Pancreas (tissue), 10 donors: ENCODE results near the gene PLK4. TPM values are rescaled to one million over a fixed set of nuclear protein-coding genes. Genes with fewer than 3 reads are reported as not detected.

Source experiments
- ATAC-seq, 4 donors: fragments of 200-7000 bp; cut with Tn5 transposase; one replicate each; pipeline versions ENCODE4 v1.8.0 to v1.9.1; 2020; ENCODE audit warnings: mild to moderate bottlenecking in 4 of 4, moderate library complexity in 4 of 4
- DNase-seq, 6 donors: peaks; one replicate each; pipeline ENCODE4 v3.0.0-alpha.2; 2020
- FAIRE-seq: peaks from 2 replicates; lab custom pipeline; 2012; peaks lifted over from hg19 to GRCh38; lab: Jason Lieb, UNC
- H3K27ac ChIP-seq, 4 donors: fragments of 200-600 bp; sonication (generic); 1 replicate in 3 of 4; 2 replicates in 1 of 4; pipeline versions ENCODE4 v1.5.0 to v1.8.0; 2020
- H3K27me3 ChIP-seq, 4 donors: fragments of 200-600 bp; one replicate each; pipeline ENCODE4 v1.8.0; 2021
- H3K36me3 ChIP-seq, 3 donors: fragments of 200-600 bp; sonication (generic) in 1 of 3; one replicate each; pipeline versions ENCODE4 v1.5.0 to v1.8.0; 2020 to 2021
- H3K4me1 ChIP-seq, 3 donors: fragments of 200-600 bp; one replicate each; pipeline ENCODE4 v1.8.0; 2021
- H3K4me3 ChIP-seq, 4 donors: fragments of 200-600 bp; sonication (generic) in 2 of 4; one replicate each; pipeline versions ENCODE4 v1.5.0 to v1.8.0; 2020 to 2021
- H3K9me3 ChIP-seq, 4 donors: fragments of 200-600 bp; one replicate each; pipeline ENCODE4 v1.8.0; 2021
- WGBS, 2 donors: extraction: QIAGEN DNeasy Blood & Tissue Kit; methylation state at CpG; one replicate each; pipeline ENCODE4 v1.1.7; 2013; 5-methylcytosine and 5-hydroxymethylcytosine counted together
- intact Hi-C, 3 donors: fragments of 100-400 bp; cut with DNase I; formaldehyde crosslinking; loops; one replicate each; pipeline versions ENCODE4 v1.11.1 to v1.14.2; 2022
- polyA plus RNA-seq, 2 donors: library from polyadenylated mRNA; stranded (reverse); fragments of 200-250 nt; gene quantifications; one replicate each; pipeline ENCODE4 v1.2.3, GENCODE V29; 2013
- total RNA-seq, 6 donors: library from RNA; stranded (reverse); fragmentation: NEBNext Ultra II Directional in 4 of 6; extraction: Animal tissue kit (Norgen Biotek cat#: 25700) in 4 of 6; gene quantifications; one replicate each; pipeline versions ENCODE4 v1.2.1 to v1.2.4, GENCODE V29; 2021 to 2023
- TF ChIP-seq, protein P1 (sequence below), 4 donors: fragments of 200-600 bp; sonication (generic) in 3 of 4; IDR thresholded peaks; one replicate each; pipeline versions ENCODE4 v1.5.0 to v1.8.0; 2021; ENCODE audit warnings: antibody characterized with exemption in 4 of 4
- donor health status: healthy with polysubstance abuse.
- donor health status: DM: no; HTN: no; CAD: no; lungs with moderate emphysema.
- donor health status: DM: no; HTN: no; CAD: no.
- donor health status: control.
- donor health status: control.
- donor health status: Bipolar disorder and iron deficiency.
- donor health status: DM: yes; HTN: yes; CAD: no.
- donor health status: DM: no; HTN: no; CAD: no.
- donor health status: DM: no; HTN: no; CAD: no.
- donor health status: DM: yes; HTN: yes; CAD: no.

PLK4 gene
- total RNA-seq (1 to 10 TPM in 1 of 6 donors, under 1 TPM in 5; 0.14 to 1.7 (median 0.56) TPM), polyA plus RNA-seq (under 1 TPM; 0.47 to 0.72 TPM)

DNA sequence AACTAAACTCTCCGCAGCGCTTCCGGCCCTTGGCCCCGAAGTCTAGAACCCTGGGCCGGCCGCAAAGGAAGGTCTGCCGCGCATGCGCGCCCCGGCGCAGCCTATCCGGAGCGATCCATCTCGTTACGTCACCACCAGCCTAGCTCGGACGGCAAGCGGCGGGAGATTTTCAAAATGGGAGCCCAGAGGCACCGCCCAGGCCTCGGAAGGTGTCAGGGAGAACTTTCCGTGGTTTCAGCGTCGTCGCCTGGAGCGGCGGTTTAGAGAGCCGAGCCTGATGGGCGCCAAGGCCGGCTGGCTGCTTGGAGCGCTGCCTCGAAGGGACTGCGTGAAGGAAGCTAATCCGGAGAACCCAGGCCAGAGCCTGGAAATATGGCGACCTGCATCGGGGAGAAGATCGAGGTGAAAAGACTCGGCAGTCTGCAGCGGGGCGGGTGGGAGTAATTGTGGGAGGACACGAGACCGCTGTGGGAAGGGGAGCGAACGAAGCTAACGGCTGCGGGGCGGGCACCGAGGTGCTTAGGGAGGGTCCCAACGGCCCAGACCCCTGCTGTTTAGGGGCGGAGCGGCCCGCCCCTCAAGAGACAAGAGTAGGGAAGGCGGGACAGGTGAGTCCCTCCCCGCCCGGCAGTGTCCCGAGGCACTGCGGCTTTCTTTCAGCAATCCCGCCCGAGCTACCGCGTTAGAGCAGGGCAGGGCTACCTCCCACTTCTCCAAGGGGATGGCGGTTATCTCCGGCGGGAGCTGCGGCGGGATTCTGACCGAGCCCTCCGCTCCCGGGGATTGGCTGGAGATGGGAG, at the start of gene PLK4:
PLK4 (plus strand) TSS at position 131 of the 800 bp plus-strand sequence; CDS start at position 373, 242 bp downstream.
- ATAC-seq (peak; percentile 95 to 100 (median 99)), DNase-seq (peak; percentile 91 to 98 (median 95)), FAIRE-seq (no peak)
- Histone ChIP-seq H3K27ac (peak within 1 kb of the TSS; percentile 35 to 80 (median 58)), H3K4me1 (peaks cover 0 to 4% (median 0%) of the 10 kb centered on the region in 3 donors), H3K36me3 (no peaks in the 10 kb centered on the region), H3K4me3 (peak within 1 kb of the TSS; percentile 65 to 81 (median 78)), H3K9me3 (no peaks in the 10 kb centered on the region), H3K27me3 (no peaks in the 10 kb centered on the region)
- WGBS, 2 donors, result 0% methylated on average over 63 to 70 of the region's 70 CpGs
- intact Hi-C loops, result no loop called here
- TF ChIP-seq, protein P1, sequence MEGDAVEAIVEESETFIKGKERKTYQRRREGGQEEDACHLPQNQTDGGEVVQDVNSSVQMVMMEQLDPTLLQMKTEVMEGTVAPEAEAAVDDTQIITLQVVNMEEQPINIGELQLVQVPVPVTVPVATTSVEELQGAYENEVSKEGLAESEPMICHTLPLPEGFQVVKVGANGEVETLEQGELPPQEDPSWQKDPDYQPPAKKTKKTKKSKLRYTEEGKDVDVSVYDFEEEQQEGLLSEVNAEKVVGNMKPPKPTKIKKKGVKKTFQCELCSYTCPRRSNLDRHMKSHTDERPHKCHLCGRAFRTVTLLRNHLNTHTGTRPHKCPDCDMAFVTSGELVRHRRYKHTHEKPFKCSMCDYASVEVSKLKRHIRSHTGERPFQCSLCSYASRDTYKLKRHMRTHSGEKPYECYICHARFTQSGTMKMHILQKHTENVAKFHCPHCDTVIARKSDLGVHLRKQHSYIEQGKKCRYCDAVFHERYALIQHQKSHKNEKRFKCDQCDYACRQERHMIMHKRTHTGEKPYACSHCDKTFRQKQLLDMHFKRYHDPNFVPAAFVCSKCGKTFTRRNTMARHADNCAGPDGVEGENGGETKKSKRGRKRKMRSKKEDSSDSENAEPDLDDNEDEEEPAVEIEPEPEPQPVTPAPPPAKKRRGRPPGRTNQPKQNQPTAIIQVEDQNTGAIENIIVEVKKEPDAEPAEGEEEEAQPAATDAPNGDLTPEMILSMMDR (IDR thresholded peaks at IDR 0.05), result no peak

DNA sequence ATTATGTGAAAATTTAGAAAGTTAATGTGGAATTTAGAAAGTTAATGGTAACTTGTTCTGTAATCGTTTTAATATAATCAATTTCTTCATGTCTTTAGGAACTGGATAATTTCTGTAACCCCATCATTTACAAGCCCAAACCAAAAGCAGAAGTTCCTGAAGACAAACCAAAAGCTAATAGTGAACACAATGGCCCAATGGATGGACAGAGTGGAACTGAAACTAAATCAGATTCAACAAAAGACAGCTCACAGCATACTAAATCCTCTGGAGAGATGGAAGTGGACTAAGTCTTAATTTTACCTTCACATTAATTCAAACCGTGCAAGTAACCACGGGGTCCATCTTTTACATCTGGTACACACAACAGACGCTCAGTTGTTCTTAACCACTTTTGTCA, 48.1 kb upstream of the PLK4 start:
- DNase-seq (no peak), FAIRE-seq (no peak)

DNA sequence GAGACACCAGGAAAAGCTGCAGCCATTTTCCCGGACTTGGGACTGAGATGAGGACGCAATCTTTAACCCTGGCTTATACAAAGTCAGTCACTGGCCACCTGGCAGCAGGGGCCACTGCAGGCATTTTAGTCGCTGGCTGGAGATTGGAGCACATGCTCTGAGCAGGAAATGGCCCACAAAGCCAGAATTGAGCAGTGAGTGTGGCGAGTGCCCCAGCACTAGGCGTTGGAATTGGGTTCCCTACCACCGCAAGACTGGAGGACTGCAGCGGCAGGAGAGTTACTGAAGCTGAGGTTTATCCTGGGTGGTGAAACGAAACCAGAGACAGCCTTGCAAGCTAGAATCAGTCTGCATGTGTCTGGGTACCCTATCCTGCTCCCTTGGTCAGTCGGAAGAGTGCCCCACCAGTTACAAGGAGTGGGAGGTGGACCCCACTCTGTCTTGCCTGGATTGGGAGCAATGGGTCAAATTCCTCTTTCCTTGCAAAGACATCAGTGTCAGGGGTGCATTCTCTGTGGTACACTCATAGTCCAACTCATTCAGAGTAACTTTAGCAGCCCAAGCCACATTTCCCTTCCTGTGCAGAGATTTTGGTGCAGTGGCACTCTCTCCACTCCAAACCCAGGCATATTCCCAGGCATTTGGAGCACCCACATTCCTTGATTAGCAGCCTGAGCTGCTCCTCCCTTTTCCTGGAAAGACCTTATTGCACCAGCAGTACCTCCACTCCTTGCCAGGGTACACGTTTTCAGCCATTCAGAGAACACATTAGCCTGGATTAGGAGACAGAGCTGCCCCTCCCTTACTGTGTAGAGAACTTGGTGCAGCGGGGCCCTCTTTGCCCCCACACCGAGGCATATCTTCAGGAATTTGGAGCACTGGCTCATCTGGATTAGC, 36.7 kb upstream of the PLK4 start:
- DNase-seq (no peak), ATAC-seq (no peak), FAIRE-seq (no peak)
- H3K27me3 ChIP-seq, result no peaks in the 10 kb centered on the region
- TF ChIP-seq, protein P1 (IDR thresholded peaks at IDR 0.05), result no peak
- intact Hi-C loops, result no loop called here
- no peaks in the 10 kb centered on the region for H3K4me1 ChIP-seq
- no peak overlapping the region for H3K27ac ChIP-seq
- no peak overlapping the region for H3K4me3 ChIP-seq
- no peaks in the 10 kb centered on the region for H3K36me3 ChIP-seq
- WGBS, 2 donors, result 92 to 94% methylated on average over 12 of the region's 12 CpGs
- H3K9me3 ChIP-seq, result peaks cover 0 to 7% (median 0%) of the 10 kb centered on the region in 4 donors

More for the DNA sequence above, 48.1 kb upstream of the PLK4 start:
- Histone ChIP-seq H3K27me3 (no peaks in the 10 kb centered on the region), H3K27ac (no peak overlapping the region), H3K4me3 (no peak overlapping the region), H3K4me1 (no peaks in the 10 kb centered on the region), H3K9me3 (no peaks in the 10 kb centered on the region), H3K36me3 (peaks cover 0 to 19% (median 0%) of the 10 kb centered on the region in 3 donors)
- TF ChIP-seq, protein P1 (IDR thresholded peaks at IDR 0.05), result no peak
- no peak for ATAC-seq
- intact Hi-C loops, result no loop called here
- 75 to 85% methylated on average over 4 of the region's 4 CpGs for WGBS, 2 donors

DNA sequence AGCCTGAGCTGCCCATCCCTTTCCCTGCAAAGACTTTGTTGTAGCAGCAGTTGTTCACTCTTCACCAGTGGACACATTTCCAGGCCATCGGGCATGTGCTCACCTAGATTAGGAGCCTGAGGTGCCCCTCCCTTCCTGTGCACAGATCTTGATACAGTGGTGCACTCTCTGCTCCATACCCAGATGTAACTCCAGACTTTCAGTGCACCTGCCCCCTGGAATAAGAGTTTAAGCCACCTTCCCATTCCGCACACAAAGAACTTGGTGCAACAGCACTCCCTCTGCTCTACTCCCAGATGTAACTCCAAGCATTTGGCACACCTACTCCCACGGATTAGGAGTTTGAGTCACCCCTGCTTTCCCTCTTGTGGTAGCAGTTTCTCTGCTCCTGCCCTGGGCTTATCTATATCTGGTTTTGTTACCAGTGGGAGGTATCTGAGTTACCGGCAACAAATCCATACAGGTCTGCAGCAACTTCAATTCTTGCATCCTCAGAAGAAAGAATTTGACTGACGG, 36.0 kb upstream of the PLK4 start:
- Histone ChIP-seq H3K4me3 (no peak overlapping the region), H3K36me3 (no peaks in the 10 kb centered on the region), H3K27me3 (no peaks in the 10 kb centered on the region), H3K27ac (no peak overlapping the region), H3K9me3 (peaks cover 0 to 7% (median 0%) of the 10 kb centered on the region in 4 donors), H3K4me1 (no peaks in the 10 kb centered on the region)
- intact Hi-C loops, result no loop called here
- TF ChIP-seq, protein P1 (IDR thresholded peaks at IDR 0.05), result no peak
- FAIRE-seq (no peak), DNase-seq (no peak), ATAC-seq (peak in 1 of 4 donors; percentile 18)
- 78 to 86% methylated on average over 5 of the region's 5 CpGs for WGBS, 2 donors
